D721Med (cell line): ENCODE measurements around the gene CYP11A1.

Experiments used
- DNase-seq: peaks from one replicate; pipeline ENCODE4 v3.0.0; 2011; ENCODE audit warnings: low spot score; ENCODE audit not compliant: insufficient read length
- FAIRE-seq: peaks from 2 replicates; lab custom pipeline; 2011; peaks lifted over from hg19 to GRCh38; lab: Jason Lieb, UNC
- TF ChIP-seq, protein P1 (sequence below): IDR thresholded peaks from 2 replicates; pipeline ENCODE4 v1.5.1; 2012; ENCODE audit warnings: mild to moderate bottlenecking, control low read depth; ENCODE audit not compliant: insufficient read depth; ENCODE audit errors: missing control alignments

The CYP11A1 gene

DNA sequence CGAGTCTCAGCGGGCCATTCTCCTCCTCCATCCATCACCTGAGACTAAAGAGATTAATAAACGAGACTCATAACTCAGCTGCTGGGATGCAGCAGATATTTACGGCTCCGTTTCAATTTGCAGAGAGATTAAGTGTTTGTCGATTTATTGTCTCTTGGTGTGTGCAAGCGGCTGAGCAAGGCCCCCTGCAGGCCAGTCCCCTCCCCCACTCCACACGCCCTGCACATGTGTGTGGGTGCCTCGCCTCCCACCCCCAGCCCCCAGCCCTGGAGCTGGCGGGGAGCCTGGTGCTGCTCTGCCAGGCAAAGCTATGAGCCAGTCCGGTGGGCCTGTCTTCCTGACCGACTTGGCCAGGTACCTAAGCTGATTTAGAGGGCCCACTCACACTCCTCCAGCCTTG, 63.0 kb downstream of the CYP11A1 start:
- no peak for DNase-seq
- FAIRE-seq = no peak
- TF ChIP-seq, protein P1, sequence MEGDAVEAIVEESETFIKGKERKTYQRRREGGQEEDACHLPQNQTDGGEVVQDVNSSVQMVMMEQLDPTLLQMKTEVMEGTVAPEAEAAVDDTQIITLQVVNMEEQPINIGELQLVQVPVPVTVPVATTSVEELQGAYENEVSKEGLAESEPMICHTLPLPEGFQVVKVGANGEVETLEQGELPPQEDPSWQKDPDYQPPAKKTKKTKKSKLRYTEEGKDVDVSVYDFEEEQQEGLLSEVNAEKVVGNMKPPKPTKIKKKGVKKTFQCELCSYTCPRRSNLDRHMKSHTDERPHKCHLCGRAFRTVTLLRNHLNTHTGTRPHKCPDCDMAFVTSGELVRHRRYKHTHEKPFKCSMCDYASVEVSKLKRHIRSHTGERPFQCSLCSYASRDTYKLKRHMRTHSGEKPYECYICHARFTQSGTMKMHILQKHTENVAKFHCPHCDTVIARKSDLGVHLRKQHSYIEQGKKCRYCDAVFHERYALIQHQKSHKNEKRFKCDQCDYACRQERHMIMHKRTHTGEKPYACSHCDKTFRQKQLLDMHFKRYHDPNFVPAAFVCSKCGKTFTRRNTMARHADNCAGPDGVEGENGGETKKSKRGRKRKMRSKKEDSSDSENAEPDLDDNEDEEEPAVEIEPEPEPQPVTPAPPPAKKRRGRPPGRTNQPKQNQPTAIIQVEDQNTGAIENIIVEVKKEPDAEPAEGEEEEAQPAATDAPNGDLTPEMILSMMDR = no peak

DNA sequence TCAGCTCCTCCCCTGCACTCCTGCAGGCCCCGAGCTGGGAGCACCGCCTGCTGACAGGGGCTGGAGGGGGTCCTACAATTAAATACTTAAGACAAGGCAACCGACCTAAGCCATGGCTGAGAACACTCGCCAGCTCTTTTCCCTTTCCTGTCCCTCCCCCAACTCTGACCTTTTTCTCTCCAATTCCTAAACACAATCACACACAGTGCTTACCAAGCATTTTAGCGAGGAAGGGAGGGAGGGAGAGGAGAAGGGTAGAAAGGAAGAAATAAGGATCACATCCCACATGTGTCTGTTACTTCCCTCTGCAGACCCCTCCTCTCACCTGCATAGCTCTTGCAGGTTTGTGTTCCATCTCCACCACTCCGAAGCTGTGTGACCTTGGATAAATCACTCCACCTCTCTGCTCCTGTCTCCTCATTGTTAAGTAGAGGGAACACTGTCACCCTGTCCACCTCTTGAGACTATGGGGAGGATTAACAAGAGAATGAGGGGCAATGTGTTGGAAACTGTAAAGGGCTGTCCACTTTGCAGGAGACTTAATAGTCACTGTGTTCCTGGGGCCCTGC, 63.6 kb downstream of the CYP11A1 start:
- no peak for DNase-seq
- no peak for FAIRE-seq
- TF ChIP-seq, protein P1 = no peak

DNA sequence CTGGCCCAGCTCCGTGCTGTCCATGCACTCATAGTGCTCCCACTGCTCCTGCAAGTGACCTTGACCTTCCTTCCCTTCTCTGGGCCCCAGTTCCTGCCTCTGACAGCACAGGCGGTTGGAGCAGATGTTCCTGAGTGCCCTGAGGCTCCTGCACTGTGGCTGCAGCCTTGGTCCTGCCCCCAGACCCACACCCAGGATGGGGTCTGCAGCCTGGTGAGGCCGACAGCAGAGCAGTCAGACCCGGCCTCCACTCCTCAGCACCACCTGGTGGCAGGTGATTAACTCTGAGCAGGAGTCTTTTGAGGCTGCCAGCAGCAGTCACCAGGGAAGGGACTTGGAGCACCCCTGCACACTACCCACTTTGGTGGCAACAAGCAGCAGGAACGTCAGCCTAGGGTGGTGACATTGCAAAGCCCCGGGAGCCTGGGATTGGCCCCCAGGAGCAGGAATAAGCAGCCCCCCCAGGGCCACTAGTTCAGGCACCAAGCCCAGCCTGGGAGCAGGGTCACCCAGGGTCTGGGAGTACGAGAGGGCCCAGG, 64.6 kb downstream of the CYP11A1 start:
- peak; percentile 83 for DNase-seq
- TF ChIP-seq, protein P1 = peak; percentile 67
- no peak for FAIRE-seq

DNA sequence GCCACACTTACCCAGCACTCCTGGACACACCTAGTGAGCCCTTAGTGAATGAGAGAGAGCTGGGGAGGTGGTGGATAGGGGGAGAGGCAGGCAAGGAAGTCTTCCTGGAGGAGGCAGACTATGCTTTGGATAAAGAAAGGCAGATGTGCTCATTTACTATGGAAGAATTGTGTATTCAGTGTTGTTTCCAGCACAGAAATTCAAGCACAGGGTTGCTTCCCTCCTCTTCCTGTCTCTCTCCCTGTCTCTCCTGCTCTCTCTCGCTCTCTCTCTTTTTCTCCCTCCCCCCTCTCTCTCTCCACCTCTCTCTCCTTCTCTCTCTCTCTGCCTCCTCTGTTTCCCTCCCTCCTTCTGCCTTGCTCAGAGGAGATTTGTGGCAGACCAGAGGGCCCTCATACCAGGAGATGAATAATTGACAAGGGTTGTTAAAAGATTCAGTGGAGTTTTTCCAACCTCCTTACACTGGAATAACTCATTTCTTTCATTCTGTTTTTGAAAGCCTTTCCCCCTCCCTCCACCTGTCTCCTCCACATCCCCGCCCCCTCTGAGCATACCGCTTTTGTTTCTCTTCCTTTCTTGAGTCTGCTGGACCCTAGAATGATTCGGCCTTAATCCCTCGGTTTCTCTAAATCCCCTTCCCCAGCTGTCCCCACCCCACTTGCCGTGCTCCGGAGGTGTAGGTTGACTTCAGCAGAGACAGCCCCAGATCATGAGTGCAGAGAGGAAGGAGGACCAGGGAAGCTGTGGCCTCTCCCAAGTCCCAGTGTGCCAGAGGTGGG, 65.7 kb downstream of the CYP11A1 start:
- TF ChIP-seq, protein P1 = no peak
- FAIRE-seq = no peak

DNA sequence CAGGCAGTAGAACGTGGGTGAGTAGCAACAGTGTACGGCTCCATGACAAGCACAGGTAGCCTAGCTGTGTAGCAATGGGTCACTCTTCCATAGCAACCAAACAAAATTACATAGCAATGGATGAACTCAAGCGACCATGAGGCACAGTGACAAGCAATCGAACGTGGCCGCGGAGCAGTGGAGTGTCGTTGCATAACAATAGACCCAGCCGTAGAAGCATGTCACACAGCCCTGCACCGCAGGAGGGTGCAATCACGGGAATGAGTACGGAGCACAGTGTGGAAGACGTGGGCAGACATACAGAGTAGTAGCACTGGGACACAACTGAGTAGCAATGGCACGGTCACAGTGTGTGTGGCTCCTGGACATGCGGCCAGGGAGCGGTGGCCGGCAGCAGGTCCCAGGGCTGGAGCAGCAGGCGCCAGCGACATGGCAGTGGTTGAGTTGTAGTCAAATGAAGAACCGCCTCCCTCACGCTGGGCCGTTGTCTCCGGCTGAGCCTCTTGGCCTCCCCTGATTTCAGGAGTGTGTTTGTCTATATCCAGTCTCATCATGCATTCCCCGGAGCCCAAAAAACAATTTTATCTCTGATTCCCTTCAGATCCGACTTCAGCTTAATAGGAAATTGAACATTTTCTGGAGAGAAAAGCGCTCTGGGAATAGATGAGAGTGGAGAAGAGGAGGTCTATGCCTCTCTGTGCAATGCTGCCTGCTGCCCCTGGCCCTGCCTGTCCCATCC, 67.2 kb downstream of the CYP11A1 start:
- TF ChIP-seq, protein P1 = no peak
- DNase-seq = no peak
- FAIRE-seq = no peak

More for the DNA sequence above, 65.7 kb downstream of the CYP11A1 start:
- DNase-seq = no peak

DNA sequence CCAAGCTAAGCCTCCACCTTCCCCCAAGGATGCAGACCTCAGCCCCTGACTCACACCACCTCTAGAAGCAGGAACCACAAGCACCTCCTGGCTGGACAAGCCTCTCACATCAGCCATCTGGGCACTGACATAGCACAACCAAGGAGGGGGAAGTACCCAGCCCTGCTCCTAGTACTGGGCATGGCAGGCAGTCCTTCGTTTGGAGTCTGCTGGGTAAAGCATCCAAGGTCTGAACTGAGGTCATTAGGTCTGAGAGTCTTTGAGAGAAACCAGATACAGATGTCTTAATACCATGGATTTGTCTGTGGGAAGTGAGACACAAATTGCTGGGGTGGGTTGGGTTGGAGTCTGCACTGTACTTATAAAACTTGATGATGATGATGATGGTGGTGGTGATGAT, 69.6 kb downstream of the CYP11A1 start:
- FAIRE-seq = no peak
- TF ChIP-seq, protein P1 = no peak
- no peak for DNase-seq
